Activated CD4-positive, CD25-positive, alpha-beta regulatory T cell treated with anti-CD3 and anti-CD28 coated beads, Interleukin-2, amount 50 U/mL, for 16 hours (primary cell): ENCODE measurements around the gene RPS6KB2.

Experiments
- DNase-seq: peaks from one replicate; pipeline ENCODE4 v3.0.0-alpha.2; 2020; ENCODE audit warnings: low read depth, low spot score

RPS6KB2 gene

GRCh38 chr11:67428052-67429001 is at the start of gene RPS6KB2:
Gene RPS6KB2, plus strand, starts transcription at chr11:67428494. Its CDS starts 52 bp downstream, at chr11:67428546.
- DNase-seq, result peak; percentile 100

GRCh38 chr11:67378544-67378943 is 49.8 kb upstream of the RPS6KB2 start:
- no peak for DNase-seq

DNA sequence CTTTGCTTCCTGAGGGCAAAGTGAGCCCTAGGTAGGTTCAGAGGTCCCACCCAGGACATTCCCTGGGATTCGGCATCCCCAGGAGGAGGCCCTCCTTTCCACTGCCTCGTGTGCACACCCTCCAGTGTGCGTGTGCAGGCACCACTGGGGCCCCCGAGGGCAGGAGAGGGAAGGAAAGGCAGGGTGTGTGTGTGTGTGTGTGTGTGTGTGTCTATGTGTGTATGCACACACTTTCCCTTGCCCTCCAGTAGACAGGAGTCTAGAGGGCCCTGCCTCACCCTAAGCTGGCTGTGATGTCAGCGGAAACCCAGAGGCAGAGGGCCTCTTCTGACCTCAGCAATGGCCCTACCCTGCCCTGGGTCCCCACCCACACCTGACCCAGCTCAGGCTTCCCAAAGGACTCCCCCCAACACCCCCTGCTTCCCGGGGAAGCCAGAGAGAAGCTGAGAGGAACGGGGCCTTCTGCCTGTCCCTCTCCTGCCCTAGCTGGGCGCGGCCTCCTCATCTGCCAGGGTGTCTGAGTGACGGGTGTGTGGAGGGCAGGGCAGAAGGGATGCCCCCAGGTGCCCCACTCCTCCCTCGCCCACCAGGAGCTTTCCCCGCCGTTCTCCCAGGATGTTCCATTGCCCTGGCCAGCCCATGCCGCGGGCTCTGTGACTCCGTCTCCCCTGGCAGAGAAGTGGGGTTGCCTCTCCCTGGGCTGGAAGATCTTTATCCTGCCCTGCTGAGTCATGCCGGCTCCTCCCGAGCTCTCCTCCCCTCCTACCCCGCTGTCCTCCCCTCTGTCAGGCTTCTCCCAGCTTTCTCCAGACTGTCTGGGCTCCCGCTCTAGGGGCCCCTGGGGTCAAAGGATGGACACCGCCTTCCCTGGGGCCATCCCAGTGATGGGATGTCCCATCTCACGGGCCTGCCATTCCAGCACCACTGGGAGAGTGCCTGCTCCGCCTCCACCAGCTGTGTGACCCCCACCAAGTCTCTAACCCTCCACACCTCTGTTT is 48.9 kb upstream of the RPS6KB2 start:
- no peak for DNase-seq

- DNase-seq, result no peak
Observed at GRCh38 chr11:67381244-67381972, 46.9 kb upstream of the RPS6KB2 start.

DNA sequence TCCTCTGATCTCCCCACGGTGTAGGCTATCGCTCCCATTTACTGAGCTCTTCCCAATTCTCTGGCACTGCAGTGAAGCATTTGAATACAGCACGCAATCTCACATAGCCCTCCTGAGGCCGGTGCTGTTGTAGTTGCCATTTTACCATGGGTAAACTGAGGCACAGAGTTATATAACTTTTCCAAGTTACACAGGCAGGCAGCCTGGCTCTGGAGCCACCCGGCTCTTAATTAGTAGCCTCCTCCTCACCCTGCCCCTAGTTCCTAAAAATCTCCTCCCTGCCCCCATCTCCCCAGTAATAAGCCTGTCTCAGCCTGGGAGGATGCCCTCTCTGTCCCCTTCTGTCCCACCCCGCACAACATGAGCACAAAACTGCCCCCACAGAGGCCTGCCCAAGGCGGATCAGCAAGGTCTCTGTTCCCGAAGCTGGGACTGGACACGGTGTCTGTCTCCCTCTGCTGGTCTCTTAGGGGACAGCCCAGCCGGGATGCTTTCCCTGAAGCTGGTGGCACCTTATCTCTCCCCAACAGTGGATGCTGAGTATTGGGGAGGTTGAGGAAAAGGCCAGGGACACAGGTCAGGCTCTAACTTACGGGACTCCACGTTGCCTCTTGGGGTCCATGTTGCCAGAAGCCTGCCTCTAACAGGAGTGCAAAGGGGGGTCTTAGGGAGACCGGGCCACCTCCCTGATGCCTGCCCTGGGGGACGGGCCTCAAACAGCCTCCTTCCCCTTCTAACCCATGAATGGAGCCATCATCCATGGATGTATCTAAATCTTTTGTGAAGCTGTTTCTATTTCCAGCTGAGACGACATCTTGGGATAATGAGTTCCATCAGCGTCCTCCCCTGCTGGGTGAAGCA is 45.8 kb upstream of the RPS6KB2 start:
- peak; percentile 70 for DNase-seq

- DNase-seq, result no peak
Observed at GRCh38 chr11:67384851-67385366, 43.4 kb upstream of the RPS6KB2 start.

GRCh38 chr11:67387069-67387468 is 41.2 kb upstream of the RPS6KB2 start:
- no peak for DNase-seq

GRCh38 chr11:67387518-67387917 is 40.8 kb upstream of the RPS6KB2 start:
- DNase-seq, result no peak

- no peak for DNase-seq
Observed at GRCh38 chr11:67389477-67389876, 38.8 kb upstream of the RPS6KB2 start.

DNA sequence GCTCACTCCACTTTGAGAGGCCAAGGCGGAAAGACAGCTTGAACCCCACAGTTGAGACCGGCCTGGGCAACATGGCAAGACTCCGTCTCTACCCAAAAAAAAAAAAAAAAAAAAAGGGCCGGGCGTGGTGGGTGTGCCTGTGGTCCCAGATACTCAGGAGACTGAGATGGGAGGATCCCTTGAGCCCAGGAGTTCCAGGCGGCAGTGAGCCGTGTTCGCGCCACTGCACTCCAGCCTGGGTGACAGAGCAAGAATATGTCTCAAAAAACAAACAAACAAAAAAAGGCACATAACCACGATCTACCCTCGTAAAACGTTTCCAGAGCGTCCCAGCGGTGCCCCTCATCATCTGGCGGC is 37.4 kb upstream of the RPS6KB2 start:
- no peak for DNase-seq

- DNase-seq, result peak; percentile 83
Observed at GRCh38 chr11:67391304-67392182, 36.8 kb upstream of the RPS6KB2 start, which contains the start of gene RAD9A. Gene RAD9A, plus strand, starts transcription at chr11:67391986. Its CDS starts 59 bp downstream, at chr11:67392045.

DNA sequence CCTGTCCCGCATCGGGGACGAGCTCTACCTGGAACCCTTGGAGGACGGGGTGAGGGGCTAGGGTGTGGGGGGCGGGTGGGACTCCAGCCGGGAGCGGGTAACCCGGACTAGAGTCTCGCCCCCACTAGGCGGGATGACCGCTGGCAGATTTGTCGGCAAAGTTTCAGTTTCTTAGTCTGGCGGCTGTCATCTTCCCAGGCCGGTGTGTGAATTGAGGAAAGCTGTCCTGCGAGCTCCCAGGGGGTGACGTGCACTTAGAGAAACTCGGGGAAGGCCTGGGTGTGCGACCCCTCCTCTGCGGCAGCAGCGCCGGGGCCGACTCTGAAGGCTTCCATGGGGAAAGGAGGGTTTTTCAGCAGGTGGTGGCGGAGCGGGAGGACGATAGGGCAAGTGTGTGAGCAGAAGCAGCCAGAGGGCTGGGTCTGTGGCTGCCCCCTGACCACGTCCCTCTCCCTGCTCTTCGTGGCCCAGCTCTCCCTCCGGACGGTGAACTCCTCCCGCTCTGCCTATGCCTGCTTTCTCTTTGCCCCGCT is 36.0 kb upstream of the RPS6KB2 start:
- DNase-seq, result no peak

- no peak for DNase-seq
Observed at GRCh38 chr11:67393437-67393836, 34.9 kb upstream of the RPS6KB2 start.

- no peak for DNase-seq
Observed at GRCh38 chr11:67393990-67394389, 34.3 kb upstream of the RPS6KB2 start.

DNA sequence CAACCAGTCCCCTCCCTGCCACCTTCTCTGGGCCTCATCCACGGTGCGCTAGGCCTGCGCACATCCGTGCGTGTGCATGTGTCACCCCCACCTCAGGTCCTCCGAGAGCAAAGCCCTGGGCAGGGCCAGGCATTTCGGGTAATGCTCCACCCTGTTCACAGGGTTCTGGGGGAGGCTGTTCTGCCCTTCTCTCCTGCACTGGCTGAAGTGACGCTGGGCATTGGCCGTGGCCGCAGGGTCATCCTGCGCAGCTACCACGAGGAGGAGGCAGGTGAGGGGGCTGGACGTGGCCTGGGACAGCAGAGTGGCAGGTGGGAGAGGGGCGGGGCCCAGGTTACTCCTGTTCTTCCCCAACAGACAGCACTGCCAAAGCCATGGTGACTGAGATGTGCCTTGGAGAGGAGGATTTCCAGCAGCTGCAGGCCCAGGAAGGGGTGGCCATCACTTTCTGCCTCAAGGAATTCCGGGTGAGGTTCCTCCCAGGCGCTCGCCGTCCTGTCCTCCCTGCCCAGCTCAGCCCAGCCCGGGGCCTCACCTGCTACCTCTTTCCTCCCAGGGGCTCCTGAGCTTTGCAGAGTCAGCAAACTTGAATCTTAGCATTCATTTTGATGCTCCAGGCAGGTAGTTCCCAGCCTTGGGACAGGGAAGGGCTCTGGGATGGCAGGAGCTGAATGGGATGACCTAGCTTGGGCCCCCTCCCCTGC is 32.6 kb upstream of the RPS6KB2 start:
- DNase-seq, result no peak

GRCh38 chr11:67396259-67396581 is 32.1 kb upstream of the RPS6KB2 start:
- DNase-seq, result no peak

DNA sequence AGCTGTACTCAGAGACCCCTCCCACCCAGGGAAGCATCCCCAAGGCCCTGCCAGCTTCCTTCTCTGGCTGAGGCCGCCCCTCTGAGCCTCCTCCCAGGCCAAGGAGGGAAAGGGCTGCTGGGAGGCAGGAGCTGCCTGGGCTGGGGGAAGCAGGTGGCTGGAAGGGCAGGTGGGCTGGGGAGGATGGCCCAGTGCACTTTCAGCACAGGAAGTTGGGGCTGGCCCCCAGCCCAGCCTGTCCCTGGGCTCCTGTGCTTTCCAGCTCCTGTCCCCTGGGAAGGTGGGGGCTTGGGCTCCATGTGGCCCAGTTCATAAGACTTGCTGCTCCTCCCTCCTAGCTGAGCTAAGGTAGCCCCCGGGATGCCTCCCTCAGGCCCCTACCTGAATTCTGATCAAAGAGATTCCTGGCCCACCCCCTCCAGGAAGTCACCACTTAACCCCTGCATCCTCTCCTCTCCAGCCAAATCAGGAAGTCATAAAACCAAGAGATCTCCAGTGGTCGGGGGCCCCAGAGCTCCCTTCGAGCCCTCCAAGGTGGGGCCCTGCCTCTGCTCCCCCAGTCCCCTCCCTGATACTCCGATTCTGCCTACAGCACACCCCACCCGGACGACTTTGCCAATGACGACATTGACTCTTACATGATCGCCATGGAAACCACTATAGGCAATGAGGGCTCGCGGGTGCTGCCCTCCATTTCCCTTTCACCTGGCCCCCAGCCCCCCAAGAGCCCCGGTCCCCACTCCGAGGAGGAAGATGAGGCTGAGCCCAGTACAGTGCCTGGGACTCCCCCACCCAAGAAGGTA is 31.5 kb upstream of the RPS6KB2 start:
- DNase-seq, result no peak

GRCh38 chr11:67397536-67397935 is 30.8 kb upstream of the RPS6KB2 start:
- DNase-seq, result no peak
